ENCODE results near the gene ADK.
"Not testable (repeated sequence)": the region's sequence is repeated elsewhere in the genome, so short reads cannot be mapped to it uniquely, and the experiment has no call there.

The ADK gene

DNA sequence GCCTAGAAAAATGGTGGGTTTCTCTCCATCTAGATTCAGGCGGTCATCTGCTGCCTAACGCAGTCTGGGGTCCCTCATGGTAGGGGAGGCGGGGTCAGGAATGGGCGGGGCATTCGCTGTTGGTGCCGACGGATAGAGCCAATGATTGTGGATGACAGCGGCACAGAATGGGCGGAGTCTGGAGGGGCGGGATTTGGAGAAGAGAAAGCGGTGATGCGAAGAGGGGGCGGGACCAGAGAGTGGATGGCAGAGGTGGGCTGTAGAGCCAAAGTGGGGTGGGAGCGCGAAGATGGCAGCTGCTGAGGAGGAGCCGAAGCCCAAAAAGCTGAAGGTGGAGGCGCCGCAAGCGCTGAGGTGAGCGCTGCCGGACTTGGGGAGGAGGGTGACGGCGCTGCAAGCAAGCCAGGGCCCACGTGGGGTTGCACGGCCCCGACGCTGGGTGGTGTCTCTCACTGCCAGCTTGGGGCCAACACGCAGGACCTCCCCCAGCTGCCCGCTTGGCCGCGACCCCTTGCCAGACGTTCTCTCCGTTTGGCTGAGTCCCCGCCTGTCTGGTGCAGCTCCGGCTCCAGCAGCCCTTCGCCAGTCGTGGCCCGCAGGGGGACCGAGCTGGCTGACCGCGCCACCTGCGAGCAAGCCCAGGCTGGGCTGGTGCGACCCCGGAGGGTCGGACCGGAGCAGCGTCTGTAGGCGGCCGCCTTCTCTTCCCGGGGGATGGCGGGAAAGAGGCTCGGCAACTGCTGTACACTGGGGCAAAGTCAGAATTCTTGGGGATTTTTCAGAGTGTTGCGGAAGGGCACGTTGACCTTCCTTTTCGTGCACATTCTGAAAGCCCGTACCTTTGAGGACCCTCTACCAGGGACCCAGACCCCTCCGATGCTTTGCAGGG, at the start of gene ADK:
Gene ADK, plus strand, starts transcription at position 232 of the 889 bp plus-strand sequence. Its CDS starts 58 bp downstream, at position 290.
- peak; percentile 98 for DNase-seq

DNA sequence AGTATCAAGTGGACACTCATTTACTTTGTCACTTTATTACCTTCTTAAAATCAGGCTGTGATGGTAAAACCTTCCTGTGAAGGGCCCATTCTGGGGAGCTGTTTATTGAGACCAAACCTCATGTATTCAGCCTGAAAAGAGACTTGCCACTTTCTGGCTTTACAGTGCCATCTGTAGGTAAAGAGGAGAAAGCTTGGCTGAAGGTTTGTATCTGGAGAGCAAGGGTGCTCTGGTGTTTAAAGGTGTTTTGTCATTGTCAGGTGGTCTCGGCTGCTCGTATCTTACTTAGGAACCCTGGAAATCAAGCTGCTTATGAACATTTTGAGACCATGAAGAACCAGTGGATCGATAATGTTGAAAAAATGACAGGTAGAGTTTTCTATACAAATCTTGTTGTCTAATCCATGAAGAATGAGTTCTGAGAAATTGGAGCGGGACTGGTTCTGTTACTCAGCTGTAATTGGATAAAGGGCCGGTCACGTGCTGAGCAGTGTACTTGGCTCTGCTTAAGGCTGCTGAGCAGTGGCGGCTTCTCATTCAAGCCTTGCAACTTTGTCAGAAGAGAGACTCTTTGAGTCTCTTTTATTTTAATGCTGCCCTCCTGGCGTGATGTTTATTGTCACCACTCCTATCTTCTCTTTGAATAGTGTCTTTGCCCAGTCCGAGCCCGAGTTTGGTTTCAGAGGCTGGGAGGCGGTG, 47.3 kb upstream of the ADK start:
- DNase-seq: peak; percentile 67

DNA sequence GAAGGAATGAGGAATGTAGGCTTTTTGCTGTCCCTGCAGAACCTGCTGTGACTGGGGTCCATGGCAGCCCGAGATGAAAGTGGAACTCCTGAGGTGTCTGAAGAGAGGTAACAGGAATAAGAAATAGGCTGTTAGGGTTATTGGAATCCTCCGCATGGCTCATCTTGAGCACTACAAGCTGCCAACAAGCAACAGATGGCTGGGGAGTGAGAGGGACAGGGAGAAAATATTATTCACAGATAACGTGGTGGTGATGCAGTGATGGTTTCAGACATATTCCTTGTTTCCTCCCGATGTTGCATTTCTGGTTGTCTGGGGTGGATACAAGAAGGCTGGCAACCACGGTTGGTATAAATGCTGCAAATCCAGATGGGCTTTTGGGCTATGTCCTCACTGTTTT, 46.5 kb upstream of the ADK start:
- no peak for DNase-seq

DNA sequence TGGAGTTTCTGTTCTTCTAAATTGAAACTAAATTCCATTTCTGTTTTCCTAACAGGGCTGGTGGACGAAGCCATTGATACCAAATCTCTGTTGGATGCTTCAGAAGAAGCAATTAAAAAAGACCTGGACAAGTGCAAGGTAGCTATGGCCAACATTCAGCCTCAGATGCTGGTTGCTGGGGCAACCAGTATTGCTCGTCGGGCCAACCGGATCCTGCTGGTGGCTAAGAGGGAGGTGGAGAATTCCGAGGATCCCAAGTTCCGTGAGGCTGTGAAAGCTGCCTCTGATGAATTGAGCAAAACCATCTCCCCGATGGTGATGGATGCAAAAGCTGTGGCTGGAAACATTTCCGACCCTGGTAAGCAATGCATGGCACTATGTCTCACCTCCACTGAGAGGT, 46.0 kb upstream of the ADK start:
- no peak for DNase-seq

DNA sequence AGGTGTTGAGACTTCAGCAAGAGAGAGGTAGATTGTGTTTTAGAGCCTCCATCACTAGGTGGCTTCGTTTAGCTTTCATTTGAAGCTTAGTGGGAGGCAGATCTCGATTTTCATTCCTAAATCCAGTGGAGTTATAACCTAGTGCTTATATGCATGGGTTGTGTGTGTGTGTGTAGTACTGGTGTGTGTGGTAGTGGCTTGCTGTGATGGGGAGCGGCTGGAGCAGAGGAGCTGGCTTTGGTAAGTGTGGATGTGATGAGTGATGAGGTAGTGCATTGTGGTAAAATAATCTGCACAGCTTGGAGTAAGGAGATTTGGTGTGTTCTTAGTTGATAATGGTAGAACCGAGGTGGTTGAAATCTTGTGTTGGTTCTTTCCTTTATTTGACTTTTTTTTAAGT, 43.6 kb upstream of the ADK start:
- no peak for DNase-seq

DNA sequence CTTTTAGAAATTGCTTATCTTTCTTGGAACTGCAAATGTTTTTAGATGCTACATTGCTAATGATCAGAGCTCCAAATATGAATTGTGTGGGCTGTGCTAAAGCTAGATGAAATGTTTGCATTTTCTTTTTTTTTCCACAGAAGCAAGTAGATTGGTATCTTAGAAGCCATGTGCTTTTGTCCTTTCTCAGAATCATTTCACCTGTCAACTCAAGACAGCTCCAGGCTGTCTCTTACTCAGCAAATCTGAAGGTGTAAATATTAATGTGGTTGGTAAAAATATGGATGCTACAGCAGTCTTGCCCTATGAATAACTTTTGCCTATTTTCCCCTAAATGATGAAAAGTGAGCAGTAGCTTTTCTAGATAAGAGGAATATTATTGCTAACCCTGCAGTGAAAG, 41.6 kb upstream of the ADK start:
- no peak for DNase-seq

DNA sequence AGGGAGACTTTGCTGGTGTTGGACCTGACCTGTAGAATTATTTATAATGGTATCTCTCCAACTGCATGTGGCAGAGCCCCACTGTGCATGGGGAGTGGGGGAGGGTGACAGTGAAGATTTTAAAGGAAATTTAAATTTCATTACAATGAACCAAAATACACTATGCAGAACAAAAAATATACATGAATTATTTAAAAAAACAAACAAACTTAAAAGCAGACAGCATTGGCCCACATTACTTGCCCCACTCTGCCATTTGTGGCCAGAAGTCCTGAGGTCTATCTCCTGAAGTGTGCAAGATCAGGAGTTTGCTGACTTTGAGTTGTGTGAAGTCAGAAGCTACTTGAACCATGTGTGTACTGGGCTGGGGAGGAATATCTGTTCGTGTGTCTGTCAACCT, 40.9 kb upstream of the ADK start:
- DNase-seq: no peak

DNA sequence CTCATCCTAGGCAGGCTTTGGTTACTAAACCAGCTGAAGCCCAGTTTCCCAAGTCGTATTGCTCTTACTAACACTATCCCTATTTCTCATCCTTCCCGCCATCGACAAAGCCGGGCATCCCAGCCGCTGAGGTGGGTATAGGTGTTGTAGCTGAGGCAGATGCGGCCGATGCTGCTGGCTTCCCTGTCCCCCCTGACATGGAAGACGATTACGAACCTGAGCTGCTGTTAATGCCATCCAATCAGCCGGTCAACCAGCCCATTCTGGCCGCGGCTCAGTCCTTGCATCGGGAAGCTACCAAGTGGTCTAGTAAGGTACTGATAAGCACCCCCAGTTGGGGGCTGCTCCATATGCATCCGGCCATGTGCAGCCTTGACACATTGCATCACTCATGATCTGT, 39.2 kb upstream of the ADK start:
- DNase-seq: no peak

DNA sequence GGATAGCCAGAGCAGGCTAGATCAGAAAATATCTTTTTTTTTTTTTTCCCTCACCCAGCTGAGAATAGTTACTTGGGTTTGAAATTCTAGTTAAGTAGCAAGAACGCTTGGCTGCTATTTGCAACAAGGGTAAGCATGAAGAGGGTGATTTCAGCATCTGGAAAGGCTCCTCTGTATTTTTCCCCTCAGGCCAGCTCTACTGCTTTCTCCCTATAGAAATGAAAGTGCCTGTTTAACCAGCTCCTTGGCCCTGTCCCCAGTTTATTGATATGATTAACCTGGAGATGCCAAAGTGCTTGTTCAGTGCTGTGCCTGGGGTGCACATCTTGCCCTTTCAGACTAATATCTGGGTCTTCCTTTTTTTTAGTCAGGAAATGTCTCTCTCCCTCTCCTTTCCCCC, 37.5 kb upstream of the ADK start:
- no peak for DNase-seq

DNA sequence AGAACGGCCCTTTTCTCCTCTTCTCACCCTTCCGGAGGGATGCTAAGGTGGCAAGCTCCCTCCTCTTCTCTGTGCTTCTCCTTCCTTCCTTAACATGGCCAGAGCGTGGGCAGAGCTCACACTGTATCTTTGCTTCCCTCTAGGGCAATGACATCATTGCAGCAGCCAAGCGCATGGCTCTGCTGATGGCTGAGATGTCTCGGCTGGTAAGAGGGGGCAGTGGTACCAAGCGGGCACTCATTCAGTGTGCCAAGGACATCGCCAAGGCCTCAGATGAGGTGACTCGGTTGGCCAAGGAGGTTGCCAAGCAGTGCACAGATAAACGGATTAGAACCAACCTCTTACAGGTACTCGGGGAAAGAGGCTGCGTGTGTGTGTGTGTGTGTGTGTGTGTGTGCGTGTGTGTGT, 37.0 kb upstream of the ADK start:
- no peak for DNase-seq

DNA sequence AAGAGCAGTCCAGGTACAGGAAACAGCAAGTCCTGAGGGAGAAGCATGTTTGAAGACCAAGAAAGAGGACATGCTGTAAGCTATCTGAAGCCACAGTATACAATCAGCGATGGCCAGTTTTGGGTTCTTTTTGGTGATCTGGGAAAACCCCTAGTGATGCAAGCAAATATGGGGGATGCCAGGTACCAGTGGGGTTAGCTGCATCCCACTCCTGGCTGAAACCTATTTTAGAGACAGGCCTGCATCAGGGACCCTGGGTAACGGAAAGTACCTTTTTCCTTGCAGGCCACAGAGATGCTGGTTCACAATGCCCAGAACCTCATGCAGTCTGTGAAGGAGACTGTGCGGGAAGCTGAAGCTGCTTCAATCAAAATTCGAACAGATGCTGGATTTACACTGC, 33.3 kb upstream of the ADK start:
- no peak for DNase-seq

DNA sequence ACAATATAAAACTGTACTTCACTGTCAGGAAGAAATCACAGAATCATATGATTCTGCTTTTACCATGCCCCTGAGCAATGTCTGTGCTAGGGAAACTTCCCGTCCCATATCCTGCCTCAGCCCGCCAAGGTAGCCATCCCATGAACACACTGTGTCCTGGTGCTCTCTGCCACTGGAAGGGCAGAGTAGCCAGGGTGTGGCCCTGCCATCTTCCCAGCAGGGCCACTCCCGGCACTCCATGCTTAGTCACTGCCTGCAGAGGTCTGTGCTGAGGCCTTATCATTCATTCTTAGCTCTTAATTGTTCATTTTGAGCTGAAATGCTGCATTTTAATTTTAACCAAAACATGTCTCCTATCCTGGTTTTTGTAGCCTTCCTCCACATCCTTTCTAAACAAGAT, 32.2 kb upstream of the ADK start:
- DNase-seq: no peak

DNA sequence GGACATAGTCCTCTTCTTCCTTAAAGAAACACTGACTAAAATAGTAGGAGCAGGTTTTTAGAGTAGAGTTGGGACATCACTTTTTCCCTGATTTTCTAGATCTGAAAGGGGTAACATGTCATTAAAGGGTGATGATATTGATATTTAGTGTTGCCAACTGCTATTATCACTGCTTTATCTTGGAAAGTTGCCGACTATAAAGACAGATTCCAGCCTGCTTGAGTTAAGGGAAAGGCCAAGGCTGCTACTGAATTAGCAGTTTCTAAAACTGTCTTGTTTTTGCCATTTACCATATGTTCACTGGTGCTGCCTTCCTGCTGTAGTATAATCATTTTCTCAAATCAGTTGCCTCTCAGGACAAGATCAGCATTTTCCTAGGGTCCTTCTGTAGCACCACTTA, 30.1 kb upstream of the ADK start:
- no peak for DNase-seq

DNA sequence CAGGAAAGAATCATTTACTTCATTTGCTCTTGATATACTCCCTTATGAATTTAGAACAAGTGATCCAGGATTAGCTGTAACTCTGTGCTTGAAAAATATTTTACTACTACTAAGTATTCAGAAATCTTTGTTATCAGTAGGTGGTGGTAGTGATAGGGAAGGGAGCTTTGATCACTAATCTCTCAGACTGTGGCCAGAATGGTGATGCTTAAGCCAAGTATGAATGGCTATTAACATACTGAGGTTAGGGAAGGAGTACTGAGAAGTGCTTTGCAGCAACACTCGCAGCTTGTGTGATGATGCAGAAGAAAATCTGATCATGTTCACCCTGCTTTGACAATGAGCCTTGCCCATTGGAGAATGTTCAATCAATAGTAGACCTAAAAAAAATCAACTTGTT, 29.7 kb upstream of the ADK start:
- DNase-seq: no peak

DNA sequence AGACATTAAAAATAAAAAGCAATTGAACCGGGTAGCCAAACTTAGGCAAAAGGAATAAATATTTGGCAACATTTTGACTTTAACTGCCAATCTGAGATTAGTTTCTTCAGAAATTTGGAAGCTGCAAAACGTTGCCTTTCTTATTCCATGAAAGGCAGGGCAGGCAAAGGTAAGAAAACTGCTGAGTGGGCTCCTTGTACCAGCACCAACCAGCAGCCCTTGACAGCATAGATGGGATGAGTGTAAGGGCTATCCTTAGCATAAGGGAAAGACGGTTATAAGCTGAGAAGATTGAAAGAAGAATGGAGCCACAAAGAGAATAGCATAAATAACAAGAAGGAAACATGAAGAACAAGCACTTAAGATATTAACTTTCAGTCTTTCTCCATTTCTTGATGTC, 29.0 kb upstream of the ADK start:
- DNase-seq: no peak

DNA sequence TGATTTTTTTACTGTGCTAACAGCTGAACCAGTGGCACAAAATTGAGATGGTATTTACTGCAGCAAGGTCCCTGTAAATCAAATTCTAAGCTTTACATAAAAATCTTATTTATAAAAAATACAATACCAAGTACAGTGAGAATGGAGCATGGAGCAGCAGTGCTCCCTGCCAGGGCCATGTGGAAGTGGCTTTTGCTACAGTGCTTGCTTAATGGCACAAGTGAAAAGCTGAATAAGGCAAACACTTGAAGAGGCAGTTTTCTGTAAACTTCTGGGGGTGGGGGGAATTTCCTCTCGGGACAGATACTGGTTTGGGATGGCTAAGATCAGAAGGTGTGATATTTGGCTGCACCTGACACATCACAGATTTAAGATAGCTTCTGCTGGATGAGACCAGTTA, 27.9 kb upstream of the ADK start:
- no peak for DNase-seq

DNA sequence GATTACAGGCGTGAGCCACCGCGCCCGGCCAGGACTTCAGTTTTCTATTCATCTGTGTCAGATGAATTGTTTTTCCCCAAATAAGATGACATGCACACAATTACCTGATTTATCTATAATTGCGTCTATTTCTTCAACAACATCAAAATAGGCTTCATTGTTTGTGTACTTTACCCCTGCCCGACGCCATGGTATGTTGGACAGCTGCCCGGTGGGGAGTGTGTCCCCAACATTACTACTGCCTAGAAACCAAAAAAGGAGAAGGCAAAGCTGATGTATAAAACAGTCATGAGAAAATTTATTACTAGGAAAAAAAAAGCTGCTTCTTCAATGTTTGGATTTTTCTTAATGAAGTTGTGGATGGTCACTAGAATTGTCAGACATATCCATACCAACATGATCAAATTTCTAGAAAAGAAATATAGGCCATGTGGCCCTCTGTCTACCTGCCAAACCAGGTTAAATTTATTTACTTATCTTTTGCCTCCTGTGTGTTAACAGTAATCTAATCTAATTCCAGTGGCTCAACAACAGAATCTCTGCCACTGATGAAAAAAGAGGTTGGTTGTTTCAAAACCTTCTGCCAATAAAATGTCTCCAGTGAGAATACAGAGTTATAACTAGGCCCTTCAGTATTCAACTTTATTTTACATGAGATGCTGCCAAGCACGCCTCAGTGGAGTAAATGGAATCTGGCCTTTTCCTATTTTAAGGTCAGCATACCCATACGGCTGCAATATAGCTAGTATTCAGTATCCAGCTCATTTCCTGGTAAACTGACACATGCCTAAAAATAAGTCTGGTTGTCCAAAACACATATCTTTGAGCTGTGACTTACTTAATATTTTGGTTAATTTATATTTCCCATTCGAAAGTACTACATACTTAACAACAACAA, 16.8 kb upstream of the ADK start:
- no peak for DNase-seq

DNA sequence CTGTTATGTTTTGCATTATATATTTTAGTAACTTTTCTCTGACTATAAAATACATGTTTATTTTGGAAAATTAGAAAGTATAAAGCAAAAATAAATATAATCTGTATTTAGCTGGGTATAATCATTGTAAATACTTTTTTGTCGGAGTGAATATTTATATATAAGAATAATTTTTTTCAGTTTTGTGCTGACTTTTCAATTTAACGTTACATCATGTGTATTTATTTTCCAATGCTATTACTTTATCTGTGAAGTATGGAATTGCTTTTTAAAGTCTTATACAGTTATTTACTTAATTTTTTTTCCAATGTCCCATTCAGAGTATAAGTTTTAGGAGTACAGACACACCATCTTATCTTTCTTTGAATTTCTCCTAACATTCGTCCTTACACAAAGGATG, 15.6 kb upstream of the ADK start:
- no peak for DNase-seq

DNA sequence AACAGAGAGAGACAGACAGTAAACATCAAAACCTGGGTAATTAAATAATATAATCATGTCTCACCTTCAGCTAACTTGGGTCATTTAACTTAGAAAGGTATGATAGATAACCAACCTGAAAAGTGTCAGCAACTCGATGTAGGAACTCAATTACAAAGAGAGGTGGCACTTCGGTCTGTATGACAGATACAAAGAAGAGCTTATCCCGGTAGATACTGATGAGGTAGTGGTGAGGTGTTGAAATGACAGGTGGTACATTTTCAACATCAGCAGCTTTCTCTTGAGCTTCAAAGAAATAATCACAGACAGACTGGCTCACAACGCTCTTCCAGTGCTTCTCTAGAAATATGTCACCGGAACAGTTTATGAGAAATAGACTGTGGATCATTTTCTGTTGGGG, 13.0 kb upstream of the ADK start:
- DNase-seq: no peak

DNA sequence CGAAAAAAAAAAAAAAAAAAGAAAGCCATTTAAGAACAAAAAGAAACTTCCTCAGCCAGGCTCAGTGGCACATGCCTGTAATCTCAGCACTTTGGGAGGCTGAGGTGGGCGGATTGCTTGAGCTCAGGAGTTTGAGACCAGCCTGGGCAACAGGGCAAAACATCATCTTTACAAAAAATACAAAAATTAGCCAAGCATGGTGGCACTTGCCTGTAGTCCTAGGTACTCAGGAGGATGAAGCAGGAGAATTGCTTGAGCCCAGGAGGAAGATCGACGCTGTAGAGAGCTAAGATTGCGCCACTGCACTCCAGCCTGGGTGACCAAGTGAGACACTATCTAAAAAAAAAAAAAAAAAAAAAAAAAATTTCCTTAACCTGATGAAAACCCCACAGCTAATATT, 12.4 kb upstream of the ADK start:
- not testable (repeated sequence) for DNase-seq

DNA sequence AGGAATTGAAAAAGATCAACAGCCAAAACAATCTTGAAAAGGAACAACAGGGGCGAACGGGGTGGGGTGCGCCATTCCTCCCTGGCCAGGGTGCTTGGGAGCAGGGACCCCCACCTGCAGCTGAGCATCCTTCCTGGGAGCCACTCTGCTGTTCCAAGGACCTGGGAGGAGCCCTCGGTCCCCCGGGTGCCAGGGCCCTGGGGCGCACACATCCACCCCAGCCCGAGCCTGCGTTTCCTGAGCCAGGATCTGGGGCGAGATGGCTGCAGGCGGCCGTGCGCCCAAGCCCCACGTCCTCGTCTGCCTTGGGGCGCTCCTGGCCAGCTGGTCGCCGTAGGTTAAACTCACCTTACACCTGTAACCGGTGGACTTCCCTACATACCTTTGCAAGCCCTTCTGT, 11.0 kb upstream of the ADK start:
- no peak for DNase-seq

DNA sequence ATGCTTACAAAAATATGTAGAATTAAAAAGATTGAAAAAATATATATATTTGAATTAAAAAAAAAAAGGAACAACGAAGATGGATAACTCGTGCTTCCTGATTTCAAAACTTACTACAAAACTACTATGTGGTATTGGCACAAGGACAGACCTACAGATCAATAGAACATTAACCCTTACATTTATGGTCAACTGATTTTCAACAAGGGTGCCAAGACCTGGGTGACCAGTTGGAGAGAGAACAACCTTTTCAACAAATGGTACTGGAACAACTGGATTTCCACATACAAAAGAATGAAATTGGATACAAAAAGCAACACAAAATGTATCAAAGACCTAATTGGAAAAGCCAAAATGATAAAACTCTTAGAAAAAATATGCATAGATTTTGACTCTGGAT, 10.5 kb upstream of the ADK start:
- DNase-seq: no peak

DNA sequence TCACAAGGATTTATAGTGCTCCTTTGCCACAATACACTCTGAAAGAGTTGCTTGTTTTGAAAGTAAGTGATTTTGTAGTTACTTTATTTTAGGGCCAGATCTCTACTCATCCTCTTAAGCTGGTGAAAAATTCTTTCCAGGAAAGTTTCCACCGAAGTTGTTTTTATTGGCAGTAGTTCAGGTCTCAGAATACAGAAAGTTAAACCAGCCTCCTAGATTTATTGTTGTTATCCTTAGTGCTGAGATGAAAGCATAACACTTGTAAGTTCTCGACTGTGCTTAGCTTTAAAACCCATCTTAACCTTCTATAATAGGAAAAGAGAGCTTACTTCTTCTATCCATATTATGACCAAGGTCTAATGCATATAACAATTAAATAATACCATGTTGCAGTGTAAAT, 5.9 kb upstream of the ADK start:
- DNase-seq: no peak

DNA sequence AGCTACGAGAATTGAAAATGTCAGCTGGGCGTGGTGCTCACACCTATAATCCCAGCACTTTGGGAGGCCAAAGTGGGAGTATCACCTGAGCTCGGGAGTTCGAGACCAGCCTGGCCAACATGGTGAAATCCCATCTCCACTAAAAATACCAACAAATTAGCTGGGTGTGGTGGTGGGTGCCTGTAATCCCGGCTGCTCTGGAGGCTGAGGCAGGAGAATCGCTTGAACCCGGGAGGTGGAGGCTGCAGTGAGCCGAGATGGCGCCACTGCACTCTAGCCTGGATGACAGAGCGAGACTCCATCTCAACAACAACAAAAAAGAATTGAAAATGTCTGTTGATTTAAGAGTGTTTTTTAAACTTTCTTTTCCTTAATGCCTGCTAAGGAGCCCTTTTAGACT, 4.0 kb upstream of the ADK start:
- not testable (repeated sequence) for DNase-seq
